HEK293T (cell line): ENCODE results near the gene ZFYVE19.
A peak's percentile ranks its signal among the peaks of the same experiment; 100 is the strongest.

Experiments used
- CTCF ChIA-PET: fragments of 350-600 bp; formaldehyde crosslinking; extraction: SDS; loops from one replicate; lab custom pipeline; 2021; ENCODE audit warnings: antibody characterized with exemption, inconsistent platforms; lab: Yijun Ruan, JAX
- POLR2A ChIA-PET: fragments of 350-600 bp; formaldehyde crosslinking; extraction: SDS; loops from one replicate; lab custom pipeline; 2020; ENCODE audit warnings: antibody characterized with exemption, inconsistent platforms; lab: Yijun Ruan, JAX
- DNase-seq: peaks from one replicate; pipeline ENCODE4 v3.0.0; 2012; ENCODE audit warnings: mixed read lengths; ENCODE audit errors: extremely low spot score
- ARNT ChIP-seq: fragments of 450-650 bp; IDR thresholded peaks from 2 replicates; pipeline ENCODE4 v1.6.1; 2017; ENCODE audit warnings: mild to moderate bottlenecking
- BHLHE40 ChIP-seq: fragments of 450-650 bp; IDR thresholded peaks from 2 replicates; pipeline ENCODE4 v1.6.1; 2016; ENCODE audit warnings: mild to moderate bottlenecking, moderate library complexity, borderline replicate concordance
- CTBP1 ChIP-seq: fragments of 450-650 bp; IDR thresholded peaks from 2 replicates; pipeline ENCODE4 v1.6.1; 2016; ENCODE audit warnings: borderline replicate concordance
- ELF4 ChIP-seq: fragments of 450-650 bp; IDR thresholded peaks from 2 replicates; pipeline ENCODE4 v1.6.1; 2017; ENCODE audit warnings: antibody characterized with exemption
- FOXA1 ChIP-seq: fragments of 450-650 bp; IDR thresholded peaks from 2 replicates; pipeline ENCODE4 v1.6.1; 2016; ENCODE audit warnings: mild to moderate bottlenecking
- FOXK2 ChIP-seq: fragments of 450-650 bp; IDR thresholded peaks from 2 replicates; pipeline ENCODE4 v1.6.1; 2016; ENCODE audit warnings: mild to moderate bottlenecking
- FOXM1 ChIP-seq: fragments of 450-650 bp; IDR thresholded peaks from 2 replicates; pipeline ENCODE4 v1.6.1; 2017; ENCODE audit warnings: mild to moderate bottlenecking, borderline replicate concordance
- HDGF ChIP-seq: fragments of 450-650 bp; IDR thresholded peaks from 2 replicates; pipeline ENCODE4 v1.6.1; 2017; ENCODE audit warnings: antibody characterized with exemption, borderline replicate concordance
- L3MBTL2 ChIP-seq: fragments of 450-650 bp; conservative IDR thresholded peaks from 2 replicates; pipeline ENCODE4 v1.6.1; 2016; ENCODE audit warnings: mild to moderate bottlenecking
- LEF1 ChIP-seq: fragments of 450-650 bp; IDR thresholded peaks from 2 replicates; pipeline ENCODE4 v1.6.1; 2017; ENCODE audit warnings: mild to moderate bottlenecking, borderline replicate concordance
- NFRKB ChIP-seq: fragments of 450-650 bp; IDR thresholded peaks from 2 replicates; pipeline ENCODE4 v1.6.1; 2016; ENCODE audit warnings: mild to moderate bottlenecking, moderate library complexity
- SP1 ChIP-seq: fragments of 450-650 bp; IDR thresholded peaks from 2 replicates; pipeline ENCODE4 v1.6.1; 2017
- SUZ12 ChIP-seq: fragments of 450-650 bp; IDR thresholded peaks from 2 replicates; pipeline ENCODE4 v1.6.1; 2016; ENCODE audit warnings: mild to moderate bottlenecking
- TARDBP ChIP-seq: fragments of 450-650 bp; IDR thresholded peaks from 2 replicates; pipeline ENCODE4 v1.6.1; 2016
- ZNF384 ChIP-seq: fragments of 450-650 bp; IDR thresholded peaks from 2 replicates; pipeline ENCODE4 v1.6.1; 2016
- TF ChIP-seq, protein P1 (sequence below): fragments of 450-650 bp; IDR thresholded peaks from 2 replicates; pipeline ENCODE4 v1.6.1; 2016

Gene ZFYVE19

DNA sequence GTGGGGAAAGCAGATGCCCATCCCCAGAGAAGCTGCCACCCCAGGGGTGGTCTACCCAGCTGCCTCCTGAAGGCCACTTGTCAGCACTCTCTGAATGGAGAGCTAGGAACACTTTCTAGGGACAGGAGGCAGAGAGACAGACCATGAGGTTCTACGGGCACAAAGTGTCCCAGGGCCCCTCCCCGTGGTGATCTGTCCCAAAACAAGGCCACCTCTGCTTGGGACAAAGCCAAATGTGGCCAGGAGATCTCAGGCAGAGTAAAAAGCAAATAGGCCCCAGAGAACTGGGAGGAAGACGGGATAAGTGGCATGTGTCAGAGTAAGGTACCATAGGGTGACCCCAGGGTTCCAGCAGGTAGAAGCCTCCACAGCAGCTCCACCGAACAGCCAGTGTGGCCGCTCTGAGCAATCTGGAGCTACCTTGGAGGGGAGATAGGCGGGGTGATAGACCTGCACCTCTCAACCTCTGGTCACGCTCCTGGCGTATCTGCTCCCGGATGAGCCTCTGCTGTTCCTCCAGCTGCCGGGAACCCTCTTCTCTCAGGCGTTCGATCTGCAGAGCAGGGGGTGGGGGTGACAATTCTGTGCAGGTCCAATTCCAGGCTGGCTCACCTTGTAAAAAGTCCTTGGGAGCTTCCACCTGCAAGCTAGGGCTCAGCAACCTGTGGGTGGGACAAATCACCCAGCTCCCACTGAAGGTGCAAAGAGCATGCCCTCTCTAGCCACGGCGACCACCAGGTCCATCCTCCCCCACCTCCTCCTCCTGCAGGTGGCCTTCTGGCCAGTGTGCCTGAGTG is 31.0 kb upstream of the ZFYVE19 start:
- CTCF ChIA-PET: interaction anchor here (0.7 kb wide), 2 partner anchors 11 to 116 kb away, joined by 4 read pairs; no protein-coding TSS in a partner anchor
- POLR2A ChIA-PET: interaction anchor here (0.8 kb wide), 1 partner anchor 31 kb away, joined by 3 read pairs; the partner anchor contains the start of genes DNAJC17 and ZFYVE19
- no peak for DNase-seq
- TF ChIP-seq L3MBTL2 (no peak), BHLHE40 (no peak), NFRKB (no peak), CTBP1 (no peak)

DNA sequence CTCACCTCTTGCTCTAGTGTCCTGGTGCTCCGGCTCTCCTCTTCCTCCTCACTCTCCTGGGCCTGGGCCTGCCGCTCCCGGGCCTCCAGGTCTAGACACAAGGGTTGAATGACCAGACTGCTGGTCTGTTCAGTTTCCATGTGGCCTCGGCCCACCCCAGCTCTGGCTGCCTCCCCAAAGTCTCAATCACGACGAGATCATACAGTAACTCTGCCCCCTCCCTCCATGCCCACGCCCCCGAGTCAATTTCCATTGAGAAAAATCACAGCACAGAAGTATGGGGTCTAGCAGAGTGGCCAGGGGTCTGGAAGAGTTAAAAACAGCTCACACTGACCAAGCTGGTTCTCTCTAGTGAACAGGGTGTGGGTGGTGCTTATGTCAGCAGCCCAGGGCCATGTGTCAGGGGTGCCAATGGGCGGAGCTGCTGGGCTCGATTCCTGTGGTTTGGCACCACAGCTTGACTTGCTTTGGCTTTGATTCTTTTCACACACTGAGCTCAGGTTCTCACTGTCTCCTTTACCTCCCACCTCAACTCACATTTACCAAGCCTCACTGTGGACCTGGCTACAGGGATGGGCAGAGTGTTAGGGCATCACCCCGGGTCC is 30.2 kb upstream of the ZFYVE19 start:
- ChIA-PET POLR2A (no interaction called here), CTCF (interaction anchor here (0.6 to 0.7 kb wide), 3 partner anchors 10 to 355 kb away, joined by 4 read pairs; no protein-coding TSS in a partner anchor)
- DNase-seq: no peak

DNA sequence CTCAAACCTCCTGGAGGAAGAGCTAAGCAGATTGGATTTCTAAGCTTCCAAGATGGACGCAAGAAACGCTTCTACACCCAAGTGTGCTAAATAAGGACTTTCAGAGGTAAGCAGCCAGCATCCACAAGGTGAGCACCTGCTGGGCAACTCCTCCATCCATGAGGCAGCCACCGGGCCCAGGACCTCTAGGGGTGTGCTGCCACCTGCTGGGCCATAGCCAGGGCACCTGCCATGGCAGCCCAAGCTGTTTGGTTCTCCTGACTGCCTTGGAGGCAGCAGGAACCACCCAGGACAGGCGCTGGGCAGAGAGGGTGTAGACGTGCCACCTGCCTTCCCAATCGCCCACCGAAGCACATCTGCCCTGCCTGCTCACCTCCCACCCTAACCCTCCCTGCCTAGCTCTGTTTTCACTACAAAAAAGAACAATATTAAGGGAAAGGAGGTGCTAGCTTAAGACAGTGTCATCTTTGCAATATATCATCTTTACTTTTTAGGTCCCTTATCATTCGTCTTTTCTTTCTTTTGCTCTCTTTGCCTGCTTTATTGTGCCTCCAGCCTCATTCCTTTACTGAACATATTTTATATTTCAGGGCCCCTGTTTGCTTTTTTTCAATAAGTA is 24.2 kb upstream of the ZFYVE19 start:
- TF ChIP-seq ELF4 (no peak), FOXA1 (no peak), FOXM1 (no peak), NFRKB (no peak), BHLHE40 (no peak), FOXK2 (no peak), LEF1 (no peak), CTBP1 (no peak), L3MBTL2 (no peak), TARDBP (no peak), SP1 (no peak), ZNF384 (no peak), HDGF (no peak)
- TF ChIP-seq, protein P1, sequence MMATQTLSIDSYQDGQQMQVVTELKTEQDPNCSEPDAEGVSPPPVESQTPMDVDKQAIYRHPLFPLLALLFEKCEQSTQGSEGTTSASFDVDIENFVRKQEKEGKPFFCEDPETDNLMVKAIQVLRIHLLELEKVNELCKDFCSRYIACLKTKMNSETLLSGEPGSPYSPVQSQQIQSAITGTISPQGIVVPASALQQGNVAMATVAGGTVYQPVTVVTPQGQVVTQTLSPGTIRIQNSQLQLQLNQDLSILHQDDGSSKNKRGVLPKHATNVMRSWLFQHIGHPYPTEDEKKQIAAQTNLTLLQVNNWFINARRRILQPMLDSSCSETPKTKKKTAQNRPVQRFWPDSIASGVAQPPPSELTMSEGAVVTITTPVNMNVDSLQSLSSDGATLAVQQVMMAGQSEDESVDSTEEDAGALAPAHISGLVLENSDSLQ: no peak
- POLR2A ChIA-PET: interaction anchor here (0.8 kb wide), 1 partner anchor 25 kb away, joined by 4 read pairs; the partner anchor contains the start of gene DNAJC17
- peak; percentile 44 for DNase-seq
- CTCF ChIA-PET: interaction anchor here (0.6 to 2.1 kb wide), 10 partner anchors 13 to 197 kb away, joined by 3 to 10 read pairs (median 4); partner anchors contain the start of gene C15orf62

More for the DNA sequence above, 30.2 kb upstream of the ZFYVE19 start:
- no peak for TF ChIP-seq ZNF384
- TF ChIP-seq NFRKB: no peak

DNA sequence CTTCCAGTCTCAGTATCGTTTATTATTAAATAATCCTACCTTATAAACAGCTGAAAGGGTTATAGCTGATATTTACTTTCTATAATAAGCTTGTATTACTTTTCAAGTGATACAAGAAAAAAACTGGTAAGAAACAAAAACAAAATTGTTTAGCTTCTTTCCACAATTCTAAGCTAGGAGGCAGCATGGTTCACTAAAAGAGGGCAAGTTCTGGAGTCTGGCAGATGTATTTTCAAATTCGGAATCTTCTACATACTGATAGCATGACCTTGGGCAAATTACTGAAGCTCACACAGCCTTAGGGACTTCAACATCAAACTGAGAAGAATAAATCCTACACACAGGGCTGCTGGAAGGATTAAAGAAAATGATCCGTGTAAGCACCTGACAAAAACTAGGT is 21.7 kb upstream of the ZFYVE19 start:
- POLR2A ChIA-PET: no interaction called here
- no peak for TF ChIP-seq HDGF
- TF ChIP-seq ZNF384: no peak
- TF ChIP-seq ELF4: no peak
- no peak for TF ChIP-seq BHLHE40
- TF ChIP-seq L3MBTL2: no peak
- no peak for TF ChIP-seq SUZ12
- TF ChIP-seq, protein P1: no peak
- no peak for TF ChIP-seq LEF1
- no peak for TF ChIP-seq SP1
- no peak for TF ChIP-seq FOXA1
- DNase-seq: no peak
- CTCF ChIA-PET: interaction anchor here (0.6 to 1.8 kb wide), 5 partner anchors 21 to 506 kb away, joined by 3 to 5 read pairs (median 3); partner anchors contain the start of gene GCHFR

DNA sequence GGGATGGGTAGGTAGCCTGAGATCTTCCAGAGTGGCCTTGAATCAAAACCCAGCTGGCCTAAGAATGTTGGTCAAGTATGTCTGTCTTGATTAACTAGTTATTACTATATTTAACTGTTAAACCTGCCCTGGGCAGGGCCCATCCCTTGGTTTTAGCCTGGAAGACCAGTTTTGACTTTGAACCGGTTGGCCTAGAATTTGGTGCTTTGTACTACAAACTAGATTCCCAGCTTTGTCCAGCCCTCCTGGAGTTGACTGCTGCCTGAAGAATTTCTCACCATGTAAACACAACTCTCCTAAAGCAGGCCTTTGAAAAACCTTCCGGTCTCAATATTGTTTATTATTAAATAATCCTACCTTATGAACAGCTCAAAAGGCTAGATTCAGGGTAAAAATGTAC is 21.1 kb upstream of the ZFYVE19 start:
- ChIA-PET CTCF (interaction anchor here (0.6 to 1.8 kb wide), 6 partner anchors 9 to 505 kb away, joined by 3 to 5 read pairs (median 3); partner anchors contain the start of gene GCHFR), POLR2A (no interaction called here)
- DNase-seq: no peak
- no peak for TF ChIP-seq ELF4
- TF ChIP-seq HDGF: no peak
- no peak for TF ChIP-seq SUZ12
- no peak for TF ChIP-seq FOXM1

DNA sequence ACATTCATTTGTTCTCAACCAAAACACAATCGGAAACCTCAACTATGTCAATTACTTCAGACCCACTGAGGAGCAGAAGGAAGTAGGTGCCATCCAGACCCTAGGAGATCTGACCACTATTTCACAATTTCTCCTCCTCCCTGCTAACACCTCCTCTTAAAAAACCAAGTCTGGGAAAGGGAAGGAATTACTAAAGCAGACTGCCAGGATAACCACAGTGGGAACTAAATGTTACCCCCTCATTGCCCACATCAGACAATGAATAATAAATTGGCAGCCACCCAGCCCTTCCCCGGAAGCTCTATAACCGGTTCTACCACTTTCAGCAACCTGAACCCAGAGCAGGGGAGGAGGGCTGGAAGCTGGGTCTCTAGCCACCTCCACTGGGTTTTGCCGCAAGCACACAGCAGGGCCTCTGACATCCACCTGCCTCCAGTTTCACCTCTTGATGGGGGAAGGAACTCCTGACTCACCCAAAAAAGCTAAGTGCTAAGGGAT is 19.5 kb upstream of the ZFYVE19 start:
- no peak for DNase-seq
- CTCF ChIA-PET: interaction anchor here (0.6 kb wide), 1 partner anchor 281 kb away, joined by 3 read pairs; no protein-coding TSS in a partner anchor
- TF ChIP-seq CTBP1 (no peak), SP1 (no peak), L3MBTL2 (no peak), LEF1 (no peak), NFRKB (no peak), ARNT (no peak), FOXA1 (no peak), FOXK2 (no peak)
- TF ChIP-seq, protein P1: no peak
- POLR2A ChIA-PET: no interaction called here
